Measurements from ENCODE around the gene TSEN54. TPM values are rescaled to one million over a fixed set of nuclear protein-coding genes. Genes with fewer than 3 reads are reported as not detected.

The TSEN54 gene
- polyA plus RNA-seq, 1 donor (not counting 4 experiments of a cell fraction or from before 2014, with no cell fraction given) = 24.1 TPM

DNA sequence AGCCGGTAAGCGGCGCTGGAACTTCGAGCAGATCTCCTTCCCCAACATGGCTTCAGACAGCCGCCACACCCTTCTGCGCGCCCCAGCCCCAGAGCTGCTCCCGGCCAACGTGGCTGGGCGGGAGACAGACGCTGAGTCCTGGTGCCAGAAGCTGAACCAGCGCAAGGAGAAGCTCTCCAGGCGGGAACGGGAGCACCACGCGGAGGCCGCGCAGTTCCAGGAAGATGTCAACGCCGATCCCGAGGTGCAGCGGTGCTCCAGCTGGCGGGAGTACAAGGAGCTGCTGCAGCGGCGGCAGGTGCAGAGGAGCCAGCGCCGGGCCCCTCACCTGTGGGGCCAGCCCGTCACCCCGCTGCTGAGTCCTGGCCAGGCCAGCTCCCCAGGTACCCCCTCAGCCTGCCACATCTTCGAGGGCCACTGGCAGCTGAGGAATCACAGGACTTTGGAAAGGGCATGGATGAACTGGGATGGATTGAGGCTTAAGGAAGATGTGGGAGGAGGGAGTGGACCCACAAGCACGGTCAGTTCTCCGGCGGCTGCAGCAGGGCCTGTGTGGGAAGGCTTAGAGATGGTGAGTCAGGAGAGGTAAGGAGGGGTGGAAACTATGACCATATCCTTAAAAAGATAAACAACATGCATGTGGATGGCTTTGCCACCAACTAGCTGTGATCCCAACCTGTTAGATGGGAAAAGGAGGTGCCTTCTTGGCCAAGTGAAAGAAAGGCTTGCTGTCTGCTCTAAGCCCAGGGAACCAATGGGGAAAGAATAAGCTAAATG lies 5.8 kb downstream of the TSEN54 start:
- H3K9me1 ChIP-seq (ENCODE audit: control insufficient read depth, extremely low read depth, insufficient read depth, low read length) = peaks cover 4% of the 10 kb centered on the region
- H2AFZ ChIP-seq (ENCODE audit: control insufficient read depth, low read length) = no peak overlapping the region
- dilution Hi-C loops (cut with MboI; ENCODE audit: extremely low pct_ligation_motif_present, low sequenced_read_pairs) = no loop called here
- no peaks in the 10 kb centered on the region for H3K9me3 ChIP-seq (ENCODE audit: control insufficient read depth, low read depth, low read length)
- no peak for FAIRE-seq
- H3K36me3 ChIP-seq (ENCODE audit: control insufficient read depth in 2 of 2, extremely low read depth in 1 of 2, insufficient read depth in 2 of 2, low read length in 2 of 2) = peaks cover 13 to 14% of the 10 kb centered on the region in 2 experiments
- no peak overlapping the region for H3K27ac ChIP-seq (ENCODE audit: control insufficient read depth, insufficient read depth, low read length)
- TF ChIP-seq EZH2 (IDR thresholded peaks at IDR 0.05; ENCODE audit: low read length) = no peak
- TF ChIP-seq, protein P1, sequence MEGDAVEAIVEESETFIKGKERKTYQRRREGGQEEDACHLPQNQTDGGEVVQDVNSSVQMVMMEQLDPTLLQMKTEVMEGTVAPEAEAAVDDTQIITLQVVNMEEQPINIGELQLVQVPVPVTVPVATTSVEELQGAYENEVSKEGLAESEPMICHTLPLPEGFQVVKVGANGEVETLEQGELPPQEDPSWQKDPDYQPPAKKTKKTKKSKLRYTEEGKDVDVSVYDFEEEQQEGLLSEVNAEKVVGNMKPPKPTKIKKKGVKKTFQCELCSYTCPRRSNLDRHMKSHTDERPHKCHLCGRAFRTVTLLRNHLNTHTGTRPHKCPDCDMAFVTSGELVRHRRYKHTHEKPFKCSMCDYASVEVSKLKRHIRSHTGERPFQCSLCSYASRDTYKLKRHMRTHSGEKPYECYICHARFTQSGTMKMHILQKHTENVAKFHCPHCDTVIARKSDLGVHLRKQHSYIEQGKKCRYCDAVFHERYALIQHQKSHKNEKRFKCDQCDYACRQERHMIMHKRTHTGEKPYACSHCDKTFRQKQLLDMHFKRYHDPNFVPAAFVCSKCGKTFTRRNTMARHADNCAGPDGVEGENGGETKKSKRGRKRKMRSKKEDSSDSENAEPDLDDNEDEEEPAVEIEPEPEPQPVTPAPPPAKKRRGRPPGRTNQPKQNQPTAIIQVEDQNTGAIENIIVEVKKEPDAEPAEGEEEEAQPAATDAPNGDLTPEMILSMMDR (optimal IDR thresholded peaks at IDR 0.05 in 1 of 3, IDR thresholded peaks at IDR 0.05 in 1 of 3, conservative IDR thresholded peaks at IDR 0.05 in 1 of 3; ENCODE audit: extremely low read depth in 1 of 3, insufficient read depth in 2 of 3, low read length in 3 of 3) = no peak
- peaks cover 6% of the 10 kb centered on the region for H3K79me2 ChIP-seq (ENCODE audit: control insufficient read depth, insufficient read depth, low read length)
- H3K4me1 ChIP-seq (ENCODE audit: control insufficient read depth, extremely low read depth, insufficient read depth, low read length) = peaks cover 15% of the 10 kb centered on the region
- peaks cover 4% of the 10 kb centered on the region for H4K20me1 ChIP-seq (ENCODE audit: control insufficient read depth, extremely low read depth, insufficient read depth, low read length)
- H3K4me3 ChIP-seq (ENCODE audit: control insufficient read depth in 2 of 3, extremely low read depth in 1 of 3, insufficient read depth in 2 of 3, low read depth in 1 of 3, low read length in 3 of 3) = no peak overlapping the region
- H3K4me2 ChIP-seq (ENCODE audit: control insufficient read depth, extremely low read depth, insufficient read depth, low read depth, low read length) = no peak overlapping the region
- H3K27me3 ChIP-seq (ENCODE audit: control insufficient read depth, extremely low read depth, insufficient read depth, low read length) = no peaks in the 10 kb centered on the region
- no peak overlapping the region for H3K9ac ChIP-seq (ENCODE audit: control insufficient read depth, extremely low read depth, insufficient read depth, low read length)
- DNase-seq (ENCODE audit: low read depth, low spot score) = no peak

DNA sequence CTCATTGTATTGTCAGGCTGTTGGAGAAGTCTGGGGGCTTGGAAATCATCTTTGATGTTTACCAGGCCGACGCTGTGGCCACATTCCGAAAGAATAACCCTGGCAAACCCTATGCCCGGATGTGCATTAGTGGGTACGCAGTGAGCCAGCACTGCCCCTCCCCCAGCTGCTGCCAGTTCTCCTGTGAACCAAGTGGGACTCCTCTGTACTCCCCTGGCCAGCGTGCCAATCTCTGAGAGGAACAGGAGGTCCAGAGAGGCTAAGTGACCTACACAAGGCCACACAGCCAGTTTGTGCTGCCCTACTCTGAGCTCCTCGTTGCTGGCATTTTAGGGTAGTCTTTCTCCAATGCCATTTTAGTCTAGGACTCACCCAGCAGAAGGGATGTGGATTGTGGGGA lies 7.3 kb downstream of the TSEN54 start:
- Histone ChIP-seq H3K9ac (ENCODE audit: control insufficient read depth, extremely low read depth, insufficient read depth, low read length) (no peak overlapping the region), H3K4me2 (ENCODE audit: control insufficient read depth, extremely low read depth, insufficient read depth, low read depth, low read length) (no peak overlapping the region), H3K79me2 (ENCODE audit: control insufficient read depth, insufficient read depth, low read length) (no peaks in the 10 kb centered on the region), H3K9me1 (ENCODE audit: control insufficient read depth, extremely low read depth, insufficient read depth, low read length) (no peaks in the 10 kb centered on the region), H3K9me3 (ENCODE audit: control insufficient read depth, low read depth, low read length) (no peaks in the 10 kb centered on the region), H2AFZ (ENCODE audit: control insufficient read depth, low read length) (no peak overlapping the region), H4K20me1 (ENCODE audit: control insufficient read depth, extremely low read depth, insufficient read depth, low read length) (no peaks in the 10 kb centered on the region), H3K27ac (ENCODE audit: control insufficient read depth, insufficient read depth, low read length) (no peak overlapping the region), H3K36me3 (ENCODE audit: control insufficient read depth in 2 of 2, extremely low read depth in 1 of 2, insufficient read depth in 2 of 2, low read length in 2 of 2) (peaks cover 10 to 14% of the 10 kb centered on the region in 2 experiments), H3K27me3 (ENCODE audit: control insufficient read depth, extremely low read depth, insufficient read depth, low read length) (no peaks in the 10 kb centered on the region), H3K4me3 (ENCODE audit: control insufficient read depth in 2 of 3, extremely low read depth in 1 of 3, insufficient read depth in 2 of 3, low read depth in 1 of 3, low read length in 3 of 3) (no peak overlapping the region), H3K4me1 (ENCODE audit: control insufficient read depth, extremely low read depth, insufficient read depth, low read length) (peaks cover 6% of the 10 kb centered on the region)
- TF ChIP-seq, protein P1 (optimal IDR thresholded peaks at IDR 0.05 in 1 of 3, IDR thresholded peaks at IDR 0.05 in 1 of 3, conservative IDR thresholded peaks at IDR 0.05 in 1 of 3; ENCODE audit: extremely low read depth in 1 of 3, insufficient read depth in 2 of 3, low read length in 3 of 3) = no peak
- no peak for TF ChIP-seq EZH2 (IDR thresholded peaks at IDR 0.05; ENCODE audit: low read length)
- DNase-seq (ENCODE audit: low read depth, low spot score) (no peak), FAIRE-seq (no peak)
- dilution Hi-C loops (cut with MboI; ENCODE audit: extremely low pct_ligation_motif_present, low sequenced_read_pairs) = no loop called here

Measured in keratinocyte (primary cell).